WTC11 (cell line): Measurements from ENCODE around the gene RTP5. TPM values are rescaled to one million over a fixed set of nuclear protein-coding genes. Genes with fewer than 3 reads are reported as not detected.

Experiments used
- ATAC-seq: fragments of 200-7000 bp; cut with Tn5 transposase; 2 replicates; pipeline ENCODE4 v1.10.0; 2021; ENCODE audit warnings: mild to moderate bottlenecking, moderate library complexity
- CTCF ChIA-PET: fragments of 300-600 bp; sonication (Branson Sonifier 250); formaldehyde crosslinking; loops from one replicate; lab custom pipeline; 2021; ENCODE audit warnings: antibody characterized with exemption; lab: Charles Lee
- POLR2A ChIA-PET: fragments of 350-600 bp; sonication (Branson Sonifier 250); formaldehyde crosslinking; loops from one replicate; lab custom pipeline; 2021; ENCODE audit warnings: antibody characterized with exemption; lab: Charles Lee
- DNase-seq: peaks from one replicate; pipeline ENCODE4 v3.0.0; 2021; ENCODE audit warnings: low spot score
- H3K27ac Mint-ChIP-seq: 2 replicates; pipeline ENCODE4 v1.8.0; 2021; ENCODE audit warnings: mixed read lengths
- H3K27me3 Mint-ChIP-seq: 2 replicates; pipeline ENCODE4 v1.8.0; 2021; ENCODE audit warnings: low read depth, mild to moderate bottlenecking, moderate library complexity, mixed read lengths
- H3K36me3 Mint-ChIP-seq: 2 replicates; pipeline ENCODE4 v1.8.0; 2021; ENCODE audit warnings: mixed read lengths
- H3K4me1 Mint-ChIP-seq: 2 replicates; pipeline ENCODE4 v1.8.0; 2022; ENCODE audit warnings: mixed read lengths
- H3K4me3 Mint-ChIP-seq: 2 replicates; pipeline ENCODE4 v1.8.0; 2021; ENCODE audit warnings: mild to moderate bottlenecking, moderate library complexity, mixed read lengths
- H3K9me3 Mint-ChIP-seq: 2 replicates; pipeline ENCODE4 v1.8.0; 2021; ENCODE audit warnings: mixed read lengths
- GABPB1 ChIP-seq: sonication (generic); formaldehyde crosslinking; IDR thresholded peaks from 2 replicates; pipeline ENCODE4 v1.8.1; 2023; ENCODE audit warnings: mild to moderate bottlenecking, missing genetic modification reagents
- GTF2I ChIP-seq: fragments of 250-450 bp; sonication (Bioruptor Pico); conservative IDR thresholded peaks from 2 replicates; pipeline ENCODE4 v1.4.0; 2021; ENCODE audit warnings: mild to moderate bottlenecking
- IRF2 ChIP-seq: sonication (generic); formaldehyde crosslinking; IDR thresholded peaks from 2 replicates; pipeline ENCODE4 v1.8.0; 2022; ENCODE audit warnings: low read depth, missing genetic modification reagents, borderline replicate concordance
- RORB ChIP-seq: fragments of 250-450 bp; sonication (Bioruptor Pico); IDR thresholded peaks from 2 replicates; pipeline ENCODE4 v1.9.0; 2021; ENCODE audit warnings: mild to moderate bottlenecking
- SMAD4 ChIP-seq: sonication (generic); formaldehyde crosslinking; IDR thresholded peaks from 2 replicates; pipeline ENCODE4 v1.8.0; 2022; ENCODE audit warnings: mild to moderate bottlenecking, missing genetic modification reagents
- ZNF317 ChIP-seq: sonication (generic); formaldehyde crosslinking; IDR thresholded peaks from 2 replicates; pipeline ENCODE4 v1.8.1; 2023; ENCODE audit warnings: low read depth, mild to moderate bottlenecking, moderate library complexity, missing genetic modification reagents, borderline replicate concordance
- total RNA-seq: library from RNA; stranded (reverse); gene quantifications from 3 replicates; pipeline ENCODE4 v1.2.3, GENCODE V29; 2021
- TF ChIP-seq, protein P1 (sequence below): sonication (generic); formaldehyde crosslinking; conservative IDR thresholded peaks from 2 replicates; pipeline ENCODE4 v1.8.1; 2023; ENCODE audit warnings: mild to moderate bottlenecking, low read depth, missing genetic modification reagents, moderate library complexity
- TF ChIP-seq, protein P2 (sequence below): sonication (generic); formaldehyde crosslinking; IDR thresholded peaks from 2 replicates; pipeline ENCODE4 v1.8.1; 2023; ENCODE audit warnings: mild to moderate bottlenecking, missing genetic modification reagents
- TF ChIP-seq, protein P3 (sequence below): sonication (generic); formaldehyde crosslinking; IDR thresholded peaks from 2 replicates; pipeline ENCODE4 v1.8.1; 2022; ENCODE audit warnings: low read depth, mild to moderate bottlenecking, moderate library complexity, missing genetic modification reagents, borderline replicate concordance
- TF ChIP-seq, protein P4 (sequence below): sonication (generic); formaldehyde crosslinking; IDR thresholded peaks from 2 replicates; pipeline ENCODE4 v1.8.1; 2022; ENCODE audit warnings: mild to moderate bottlenecking, missing genetic modification reagents, moderate library complexity, borderline replicate concordance
- TF ChIP-seq, protein P5 (sequence below): sonication (generic); formaldehyde crosslinking; IDR thresholded peaks from 2 replicates; pipeline ENCODE4 v1.8.1; 2023; ENCODE audit warnings: mild to moderate bottlenecking, missing genetic modification reagents, moderate library complexity

The RTP5 gene
- total RNA-seq, 1 experiment from 2014 or later = not detected

DNA sequence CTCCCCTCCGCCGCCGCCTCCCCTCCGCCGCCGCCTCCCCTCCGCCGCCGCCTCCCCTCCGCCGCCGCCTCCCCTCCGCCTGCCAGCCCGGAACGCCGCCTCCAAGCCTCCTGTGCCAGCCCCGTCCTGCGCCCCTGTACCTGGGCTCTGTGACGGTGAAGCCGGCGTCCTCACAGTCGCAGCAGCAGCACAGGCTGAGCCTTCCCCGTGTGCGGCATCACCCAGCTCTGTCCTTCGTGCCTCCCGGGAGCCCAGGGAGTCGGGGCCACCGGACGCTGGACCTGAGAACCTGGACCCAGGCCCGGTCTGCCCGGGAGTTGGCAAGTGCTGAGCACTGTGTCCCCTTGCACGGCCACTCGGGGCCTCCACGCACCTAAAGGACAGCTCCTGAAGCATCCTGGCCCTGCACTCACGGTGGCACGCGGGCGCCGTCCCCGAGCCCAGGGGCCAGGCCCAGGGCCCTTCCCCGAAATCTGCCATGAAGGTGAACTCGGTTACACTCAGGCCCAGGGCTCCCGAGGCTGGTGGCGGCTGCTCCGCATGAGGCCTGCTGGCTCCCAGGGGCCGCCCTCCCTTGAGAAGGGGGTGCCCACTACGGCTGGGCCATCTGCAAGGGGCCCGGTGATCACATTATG, 32.9 kb downstream of the RTP5 start (continued):
- TF ChIP-seq, protein P1, sequence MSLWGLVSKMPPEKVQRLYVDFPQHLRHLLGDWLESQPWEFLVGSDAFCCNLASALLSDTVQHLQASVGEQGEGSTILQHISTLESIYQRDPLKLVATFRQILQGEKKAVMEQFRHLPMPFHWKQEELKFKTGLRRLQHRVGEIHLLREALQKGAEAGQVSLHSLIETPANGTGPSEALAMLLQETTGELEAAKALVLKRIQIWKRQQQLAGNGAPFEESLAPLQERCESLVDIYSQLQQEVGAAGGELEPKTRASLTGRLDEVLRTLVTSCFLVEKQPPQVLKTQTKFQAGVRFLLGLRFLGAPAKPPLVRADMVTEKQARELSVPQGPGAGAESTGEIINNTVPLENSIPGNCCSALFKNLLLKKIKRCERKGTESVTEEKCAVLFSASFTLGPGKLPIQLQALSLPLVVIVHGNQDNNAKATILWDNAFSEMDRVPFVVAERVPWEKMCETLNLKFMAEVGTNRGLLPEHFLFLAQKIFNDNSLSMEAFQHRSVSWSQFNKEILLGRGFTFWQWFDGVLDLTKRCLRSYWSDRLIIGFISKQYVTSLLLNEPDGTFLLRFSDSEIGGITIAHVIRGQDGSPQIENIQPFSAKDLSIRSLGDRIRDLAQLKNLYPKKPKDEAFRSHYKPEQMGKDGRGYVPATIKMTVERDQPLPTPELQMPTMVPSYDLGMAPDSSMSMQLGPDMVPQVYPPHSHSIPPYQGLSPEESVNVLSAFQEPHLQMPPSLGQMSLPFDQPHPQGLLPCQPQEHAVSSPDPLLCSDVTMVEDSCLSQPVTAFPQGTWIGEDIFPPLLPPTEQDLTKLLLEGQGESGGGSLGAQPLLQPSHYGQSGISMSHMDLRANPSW (CRISPR knock-in tag) = no peak

DNA sequence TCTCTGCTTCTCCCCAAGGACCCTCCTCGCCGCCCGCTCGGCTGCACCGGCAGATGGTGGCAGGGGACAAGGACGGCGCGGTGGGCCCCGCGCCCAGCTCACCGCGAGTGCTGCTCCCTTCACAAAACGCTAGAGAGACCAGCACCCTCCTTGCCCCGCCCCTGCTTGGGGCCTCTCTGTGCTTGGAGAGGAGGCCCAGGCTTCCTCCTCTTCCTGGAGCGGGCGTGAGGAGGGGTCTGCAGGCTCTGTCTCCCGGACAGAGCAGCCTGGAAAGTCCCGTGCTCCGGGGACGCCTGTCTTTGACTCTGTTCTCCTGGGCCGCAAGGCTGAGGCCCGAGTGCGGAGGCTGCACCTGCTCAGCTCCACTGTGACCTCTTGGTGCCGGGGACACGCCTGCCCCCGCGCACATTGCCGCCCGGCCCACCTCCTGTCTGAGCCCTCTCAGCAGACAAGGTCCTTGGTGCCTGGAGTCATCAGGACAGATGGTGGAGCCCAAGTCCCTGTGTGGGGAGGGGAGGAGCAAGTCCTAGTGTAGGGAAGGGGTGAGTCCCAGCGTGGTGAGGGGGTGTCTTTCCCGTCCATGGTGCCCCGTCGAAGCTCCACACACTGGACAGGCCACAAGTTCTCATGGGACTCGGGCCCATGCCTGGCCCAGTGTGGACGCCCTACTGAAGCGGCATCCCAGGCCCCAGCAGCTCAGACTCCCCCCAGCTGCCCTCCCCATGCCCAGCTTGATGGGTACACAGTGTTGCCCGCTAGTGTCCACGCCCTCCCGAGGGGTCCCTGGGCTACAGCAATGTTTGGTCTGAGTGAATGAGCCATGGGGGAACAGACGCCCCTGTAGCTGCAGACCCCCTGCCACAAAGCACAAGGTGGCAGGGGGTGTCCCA, 33.8 kb downstream of the RTP5 start:
- no peak overlapping the region; the same call in 1 of the 2 replicates for H3K4me3 Mint-ChIP-seq
- no peak for ATAC-seq
- DNase-seq = no peak
- H3K27me3 Mint-ChIP-seq = no peaks in the 10 kb centered on the region
- peaks cover 33% of the 10 kb centered on the region for H3K4me1 Mint-ChIP-seq
- no peaks in the 10 kb centered on the region for H3K9me3 Mint-ChIP-seq
- H3K36me3 Mint-ChIP-seq = no peaks in the 10 kb centered on the region
- no peak overlapping the region for H3K27ac Mint-ChIP-seq
- TF ChIP-seq, protein P2, sequence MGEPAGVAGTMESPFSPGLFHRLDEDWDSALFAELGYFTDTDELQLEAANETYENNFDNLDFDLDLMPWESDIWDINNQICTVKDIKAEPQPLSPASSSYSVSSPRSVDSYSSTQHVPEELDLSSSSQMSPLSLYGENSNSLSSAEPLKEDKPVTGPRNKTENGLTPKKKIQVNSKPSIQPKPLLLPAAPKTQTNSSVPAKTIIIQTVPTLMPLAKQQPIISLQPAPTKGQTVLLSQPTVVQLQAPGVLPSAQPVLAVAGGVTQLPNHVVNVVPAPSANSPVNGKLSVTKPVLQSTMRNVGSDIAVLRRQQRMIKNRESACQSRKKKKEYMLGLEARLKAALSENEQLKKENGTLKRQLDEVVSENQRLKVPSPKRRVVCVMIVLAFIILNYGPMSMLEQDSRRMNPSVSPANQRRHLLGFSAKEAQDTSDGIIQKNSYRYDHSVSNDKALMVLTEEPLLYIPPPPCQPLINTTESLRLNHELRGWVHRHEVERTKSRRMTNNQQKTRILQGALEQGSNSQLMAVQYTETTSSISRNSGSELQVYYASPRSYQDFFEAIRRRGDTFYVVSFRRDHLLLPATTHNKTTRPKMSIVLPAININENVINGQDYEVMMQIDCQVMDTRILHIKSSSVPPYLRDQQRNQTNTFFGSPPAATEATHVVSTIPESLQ (CRISPR knock-in tag) = no peak
- TF ChIP-seq, protein P3, sequence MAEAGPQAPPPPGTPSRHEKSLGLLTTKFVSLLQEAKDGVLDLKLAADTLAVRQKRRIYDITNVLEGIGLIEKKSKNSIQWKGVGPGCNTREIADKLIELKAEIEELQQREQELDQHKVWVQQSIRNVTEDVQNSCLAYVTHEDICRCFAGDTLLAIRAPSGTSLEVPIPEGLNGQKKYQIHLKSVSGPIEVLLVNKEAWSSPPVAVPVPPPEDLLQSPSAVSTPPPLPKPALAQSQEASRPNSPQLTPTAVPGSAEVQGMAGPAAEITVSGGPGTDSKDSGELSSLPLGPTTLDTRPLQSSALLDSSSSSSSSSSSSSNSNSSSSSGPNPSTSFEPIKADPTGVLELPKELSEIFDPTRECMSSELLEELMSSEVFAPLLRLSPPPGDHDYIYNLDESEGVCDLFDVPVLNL (CRISPR knock-in tag) = no peak
- no peak for TF ChIP-seq GTF2I (CRISPR knock-in tag)
- TF ChIP-seq, protein P4, sequence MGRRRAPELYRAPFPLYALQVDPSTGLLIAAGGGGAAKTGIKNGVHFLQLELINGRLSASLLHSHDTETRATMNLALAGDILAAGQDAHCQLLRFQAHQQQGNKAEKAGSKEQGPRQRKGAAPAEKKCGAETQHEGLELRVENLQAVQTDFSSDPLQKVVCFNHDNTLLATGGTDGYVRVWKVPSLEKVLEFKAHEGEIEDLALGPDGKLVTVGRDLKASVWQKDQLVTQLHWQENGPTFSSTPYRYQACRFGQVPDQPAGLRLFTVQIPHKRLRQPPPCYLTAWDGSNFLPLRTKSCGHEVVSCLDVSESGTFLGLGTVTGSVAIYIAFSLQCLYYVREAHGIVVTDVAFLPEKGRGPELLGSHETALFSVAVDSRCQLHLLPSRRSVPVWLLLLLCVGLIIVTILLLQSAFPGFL (CRISPR knock-in tag) = no peak
- TF ChIP-seq RORB (CRISPR knock-in tag) = no peak
- no peak for TF ChIP-seq GABPB1 (CRISPR knock-in tag)
- TF ChIP-seq, protein P5, sequence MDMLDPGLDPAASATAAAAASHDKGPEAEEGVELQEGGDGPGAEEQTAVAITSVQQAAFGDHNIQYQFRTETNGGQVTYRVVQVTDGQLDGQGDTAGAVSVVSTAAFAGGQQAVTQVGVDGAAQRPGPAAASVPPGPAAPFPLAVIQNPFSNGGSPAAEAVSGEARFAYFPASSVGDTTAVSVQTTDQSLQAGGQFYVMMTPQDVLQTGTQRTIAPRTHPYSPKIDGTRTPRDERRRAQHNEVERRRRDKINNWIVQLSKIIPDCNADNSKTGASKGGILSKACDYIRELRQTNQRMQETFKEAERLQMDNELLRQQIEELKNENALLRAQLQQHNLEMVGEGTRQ (CRISPR knock-in tag) = no peak
- TF ChIP-seq IRF2 (CRISPR knock-in tag) = no peak
- no peak for TF ChIP-seq ZNF317 (CRISPR knock-in tag)
- no peak for TF ChIP-seq SMAD4
- CTCF ChIA-PET = interaction anchor here (0.6 to 1.0 kb wide), 2 partner anchors 20 to 47 kb away, joined by 3 to 4 read pairs; no protein-coding TSS in a partner anchor
- POLR2A ChIA-PET = no interaction called here
